HEK293T (cell line): Measurements from ENCODE around the gene ATP4B.
"Not testable (repeated sequence)": the region's sequence is repeated elsewhere in the genome, so short reads cannot be mapped to it uniquely, and the experiment has no call there.

Experiments used
- CTCF ChIA-PET: fragments of 350-600 bp; formaldehyde crosslinking; extraction: SDS; loops from one replicate; lab custom pipeline; 2021; ENCODE audit warnings: antibody characterized with exemption, inconsistent platforms; lab: Yijun Ruan, JAX
- POLR2A ChIA-PET: fragments of 350-600 bp; formaldehyde crosslinking; extraction: SDS; loops from one replicate; lab custom pipeline; 2020; ENCODE audit warnings: antibody characterized with exemption, inconsistent platforms; lab: Yijun Ruan, JAX
- DNase-seq: peaks from one replicate; pipeline ENCODE4 v3.0.0; 2012; ENCODE audit warnings: mixed read lengths; ENCODE audit errors: extremely low spot score
- ARNT ChIP-seq: fragments of 450-650 bp; IDR thresholded peaks from 2 replicates; pipeline ENCODE4 v1.6.1; 2017; ENCODE audit warnings: mild to moderate bottlenecking
- BHLHE40 ChIP-seq: fragments of 450-650 bp; IDR thresholded peaks from 2 replicates; pipeline ENCODE4 v1.6.1; 2016; ENCODE audit warnings: mild to moderate bottlenecking, moderate library complexity, borderline replicate concordance
- CTBP1 ChIP-seq: fragments of 450-650 bp; IDR thresholded peaks from 2 replicates; pipeline ENCODE4 v1.6.1; 2016; ENCODE audit warnings: borderline replicate concordance
- ELF4 ChIP-seq: fragments of 450-650 bp; IDR thresholded peaks from 2 replicates; pipeline ENCODE4 v1.6.1; 2017; ENCODE audit warnings: antibody characterized with exemption
- FOXA1 ChIP-seq: fragments of 450-650 bp; IDR thresholded peaks from 2 replicates; pipeline ENCODE4 v1.6.1; 2016; ENCODE audit warnings: mild to moderate bottlenecking
- FOXK2 ChIP-seq: fragments of 450-650 bp; IDR thresholded peaks from 2 replicates; pipeline ENCODE4 v1.6.1; 2016; ENCODE audit warnings: mild to moderate bottlenecking
- FOXM1 ChIP-seq: fragments of 450-650 bp; IDR thresholded peaks from 2 replicates; pipeline ENCODE4 v1.6.1; 2017; ENCODE audit warnings: mild to moderate bottlenecking, borderline replicate concordance
- HDGF ChIP-seq: fragments of 450-650 bp; IDR thresholded peaks from 2 replicates; pipeline ENCODE4 v1.6.1; 2017; ENCODE audit warnings: antibody characterized with exemption, borderline replicate concordance
- L3MBTL2 ChIP-seq: fragments of 450-650 bp; conservative IDR thresholded peaks from 2 replicates; pipeline ENCODE4 v1.6.1; 2016; ENCODE audit warnings: mild to moderate bottlenecking
- LEF1 ChIP-seq: fragments of 450-650 bp; IDR thresholded peaks from 2 replicates; pipeline ENCODE4 v1.6.1; 2017; ENCODE audit warnings: mild to moderate bottlenecking, borderline replicate concordance
- NFRKB ChIP-seq: fragments of 450-650 bp; IDR thresholded peaks from 2 replicates; pipeline ENCODE4 v1.6.1; 2016; ENCODE audit warnings: mild to moderate bottlenecking, moderate library complexity
- SP1 ChIP-seq: fragments of 450-650 bp; IDR thresholded peaks from 2 replicates; pipeline ENCODE4 v1.6.1; 2017
- SUZ12 ChIP-seq: fragments of 450-650 bp; IDR thresholded peaks from 2 replicates; pipeline ENCODE4 v1.6.1; 2016; ENCODE audit warnings: mild to moderate bottlenecking
- TARDBP ChIP-seq: fragments of 450-650 bp; IDR thresholded peaks from 2 replicates; pipeline ENCODE4 v1.6.1; 2016
- ZNF384 ChIP-seq: fragments of 450-650 bp; IDR thresholded peaks from 2 replicates; pipeline ENCODE4 v1.6.1; 2016
- TF ChIP-seq, protein P1 (sequence below): fragments of 450-650 bp; IDR thresholded peaks from 2 replicates; pipeline ENCODE4 v1.6.1; 2016

ATP4B gene

DNA sequence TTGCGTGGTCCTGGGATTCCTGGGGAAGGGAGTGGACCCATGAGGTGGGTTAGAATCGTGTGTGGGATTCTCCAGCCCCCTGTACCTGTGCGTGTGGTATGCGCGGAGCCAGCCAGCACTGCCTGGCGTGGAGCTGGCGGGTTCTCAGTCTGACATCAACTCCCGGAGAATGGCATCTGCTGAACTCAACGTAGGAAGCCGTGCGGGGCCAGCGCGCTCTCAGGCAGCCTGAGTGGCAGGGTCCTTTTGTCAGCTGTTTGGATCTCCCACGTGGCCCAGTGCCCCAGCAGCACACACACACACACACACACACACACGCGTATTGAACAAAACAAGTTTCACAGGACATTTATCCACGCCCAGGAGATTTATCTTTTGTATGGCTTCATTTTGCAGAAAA is 28.1 kb downstream of the ATP4B start:
- DNase-seq, result no peak
- ChIA-PET POLR2A (no interaction called here), CTCF (no interaction called here)
- TF ChIP-seq LEF1, result no peak
- TF ChIP-seq, protein P1, sequence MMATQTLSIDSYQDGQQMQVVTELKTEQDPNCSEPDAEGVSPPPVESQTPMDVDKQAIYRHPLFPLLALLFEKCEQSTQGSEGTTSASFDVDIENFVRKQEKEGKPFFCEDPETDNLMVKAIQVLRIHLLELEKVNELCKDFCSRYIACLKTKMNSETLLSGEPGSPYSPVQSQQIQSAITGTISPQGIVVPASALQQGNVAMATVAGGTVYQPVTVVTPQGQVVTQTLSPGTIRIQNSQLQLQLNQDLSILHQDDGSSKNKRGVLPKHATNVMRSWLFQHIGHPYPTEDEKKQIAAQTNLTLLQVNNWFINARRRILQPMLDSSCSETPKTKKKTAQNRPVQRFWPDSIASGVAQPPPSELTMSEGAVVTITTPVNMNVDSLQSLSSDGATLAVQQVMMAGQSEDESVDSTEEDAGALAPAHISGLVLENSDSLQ, result no peak
- TF ChIP-seq FOXA1, result no peak
- TF ChIP-seq FOXK2, result no peak
- TF ChIP-seq BHLHE40, result no peak
- no peak for TF ChIP-seq FOXM1
- no peak for TF ChIP-seq SUZ12
- no peak for TF ChIP-seq ARNT
- TF ChIP-seq ELF4, result no peak
- no peak for TF ChIP-seq L3MBTL2
- no peak for TF ChIP-seq HDGF
- no peak for TF ChIP-seq ZNF384
- no peak for TF ChIP-seq NFRKB
- no peak for TF ChIP-seq SP1
- no peak for TF ChIP-seq TARDBP
- TF ChIP-seq CTBP1, result no peak

DNA sequence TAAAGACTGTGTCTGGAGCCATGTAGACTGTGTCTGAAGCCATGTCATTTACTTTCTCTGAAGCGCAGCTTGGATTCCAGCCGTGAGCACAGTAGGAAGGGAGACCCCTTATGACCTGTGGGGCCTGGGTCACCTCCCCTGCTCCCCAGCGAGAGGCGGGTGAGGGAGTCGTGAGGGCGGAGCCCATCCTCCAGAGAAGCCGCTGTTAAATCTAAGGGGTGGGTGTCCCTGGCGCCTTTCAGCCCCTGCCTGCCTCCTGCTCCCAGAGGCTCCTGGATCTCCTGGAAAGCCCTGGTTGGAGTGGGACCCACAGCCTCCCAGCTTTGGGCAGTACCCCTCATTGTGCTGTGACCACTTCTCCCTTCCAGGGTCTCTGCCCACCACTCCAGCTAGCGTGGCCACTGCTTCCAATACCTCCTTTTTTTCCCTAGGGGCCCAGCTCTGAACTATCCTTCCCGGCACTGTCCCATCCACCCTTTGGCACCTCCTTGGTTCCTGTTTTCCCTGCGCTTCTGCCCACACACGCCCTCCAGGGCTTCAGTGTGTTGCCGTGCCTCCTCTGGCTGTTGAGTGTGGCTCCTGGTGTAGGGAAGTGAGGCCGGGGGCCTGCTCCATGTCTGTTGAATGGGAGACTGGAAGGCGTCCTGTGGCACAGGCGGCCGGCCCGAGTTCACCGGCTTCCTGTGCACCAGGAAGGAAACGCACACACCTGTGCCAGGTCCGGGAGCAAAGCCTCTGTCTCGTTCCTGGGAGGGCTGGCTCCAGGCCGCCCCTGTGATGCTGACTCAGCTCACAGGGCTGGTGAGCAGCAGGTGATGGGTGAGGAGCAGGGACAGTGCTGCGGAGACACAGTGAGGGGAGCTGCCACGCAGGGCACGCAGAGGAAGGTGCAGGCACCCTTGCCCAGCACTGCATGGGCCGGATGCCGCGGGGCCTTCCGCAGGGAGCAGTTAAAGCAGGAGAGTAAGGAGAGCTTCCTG is 29.4 kb downstream of the ATP4B start:
- TF ChIP-seq ZNF384 (no peak), L3MBTL2 (no peak), ELF4 (no peak), BHLHE40 (no peak), FOXM1 (no peak)
- CTCF ChIA-PET, result no interaction called here
- POLR2A ChIA-PET, result no interaction called here
- DNase-seq, result no peak

DNA sequence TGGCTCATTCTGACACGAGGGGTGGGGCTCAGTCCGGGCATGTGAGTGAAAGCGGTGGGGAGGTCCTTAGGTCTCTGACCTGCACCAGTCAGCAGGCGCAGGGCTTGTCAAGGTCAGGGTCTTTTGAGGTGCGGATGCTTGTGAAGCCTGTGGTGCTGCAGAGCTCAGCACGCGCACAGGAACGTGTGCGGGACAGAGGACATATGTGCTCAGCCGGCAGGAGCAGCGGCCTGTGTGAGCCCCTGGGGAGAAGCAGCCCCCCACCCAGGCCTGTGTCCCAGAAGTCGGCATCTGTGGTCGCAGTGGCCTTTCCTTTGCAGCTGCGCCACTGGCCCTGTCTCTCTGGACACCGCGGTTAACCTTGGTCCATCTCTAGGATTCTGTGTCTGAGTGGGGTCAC is 30.9 kb downstream of the ATP4B start:
- POLR2A ChIA-PET, result no interaction called here
- no peak for DNase-seq
- CTCF ChIA-PET, result no interaction called here
- TF ChIP-seq LEF1, result no peak
- no peak for TF ChIP-seq BHLHE40
- no peak for TF ChIP-seq CTBP1
- no peak for TF ChIP-seq NFRKB
- TF ChIP-seq FOXM1, result no peak
- no peak for TF ChIP-seq SUZ12
- TF ChIP-seq ELF4, result no peak
- no peak for TF ChIP-seq FOXA1
- TF ChIP-seq SP1, result no peak
- no peak for TF ChIP-seq HDGF
- no peak for TF ChIP-seq ZNF384
- TF ChIP-seq, protein P1, result no peak
- no peak for TF ChIP-seq ARNT
- TF ChIP-seq TARDBP, result no peak
- TF ChIP-seq FOXK2, result no peak
- TF ChIP-seq L3MBTL2, result no peak

DNA sequence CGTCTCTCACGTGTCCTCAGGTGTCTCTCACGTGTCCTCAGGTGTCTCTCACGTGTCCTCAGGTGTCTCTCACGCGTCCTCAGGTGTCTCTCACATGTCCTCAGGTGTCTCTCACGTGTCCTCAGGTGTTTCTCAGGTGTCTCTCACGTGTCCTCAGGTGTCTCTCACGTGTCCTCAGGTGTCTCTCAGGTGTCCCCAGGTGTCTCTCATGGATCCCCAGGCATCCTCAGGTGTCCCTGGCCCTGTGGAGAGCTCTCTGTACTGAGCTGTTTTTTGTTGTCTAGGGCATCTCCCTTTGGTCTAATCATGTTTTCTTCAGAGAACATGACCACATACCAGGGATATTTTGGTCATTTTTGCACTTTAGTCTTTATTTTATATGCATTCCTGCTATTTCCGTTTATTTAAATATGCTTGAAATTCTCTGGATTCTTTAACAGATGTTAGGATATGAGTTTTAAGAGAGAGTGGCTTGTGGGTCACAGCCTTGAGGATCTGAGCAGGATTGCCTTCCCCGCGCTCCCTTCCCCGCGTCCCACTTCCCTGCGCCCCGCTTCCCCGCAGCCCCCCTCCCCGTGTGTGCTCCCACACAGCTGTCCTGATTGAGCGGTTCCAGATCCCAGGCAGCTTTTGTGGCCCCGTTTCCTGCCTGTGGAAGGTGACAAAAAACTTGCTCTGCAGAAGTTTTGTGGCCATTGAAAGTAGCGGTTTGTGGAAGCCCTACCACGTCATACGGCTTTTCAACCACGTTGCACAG is 31.9 kb downstream of the ATP4B start:
- ChIA-PET CTCF (no interaction called here), POLR2A (no interaction called here)
- DNase-seq, result no peak
- TF ChIP-seq CTBP1, result no peak
- no peak for TF ChIP-seq ZNF384
- no peak for TF ChIP-seq L3MBTL2
- no peak for TF ChIP-seq ELF4
- no peak for TF ChIP-seq ARNT
- TF ChIP-seq FOXM1, result no peak
- no peak for TF ChIP-seq HDGF
- TF ChIP-seq, protein P1, result no peak
- no peak for TF ChIP-seq FOXK2
- TF ChIP-seq TARDBP, result no peak
- TF ChIP-seq BHLHE40, result no peak

DNA sequence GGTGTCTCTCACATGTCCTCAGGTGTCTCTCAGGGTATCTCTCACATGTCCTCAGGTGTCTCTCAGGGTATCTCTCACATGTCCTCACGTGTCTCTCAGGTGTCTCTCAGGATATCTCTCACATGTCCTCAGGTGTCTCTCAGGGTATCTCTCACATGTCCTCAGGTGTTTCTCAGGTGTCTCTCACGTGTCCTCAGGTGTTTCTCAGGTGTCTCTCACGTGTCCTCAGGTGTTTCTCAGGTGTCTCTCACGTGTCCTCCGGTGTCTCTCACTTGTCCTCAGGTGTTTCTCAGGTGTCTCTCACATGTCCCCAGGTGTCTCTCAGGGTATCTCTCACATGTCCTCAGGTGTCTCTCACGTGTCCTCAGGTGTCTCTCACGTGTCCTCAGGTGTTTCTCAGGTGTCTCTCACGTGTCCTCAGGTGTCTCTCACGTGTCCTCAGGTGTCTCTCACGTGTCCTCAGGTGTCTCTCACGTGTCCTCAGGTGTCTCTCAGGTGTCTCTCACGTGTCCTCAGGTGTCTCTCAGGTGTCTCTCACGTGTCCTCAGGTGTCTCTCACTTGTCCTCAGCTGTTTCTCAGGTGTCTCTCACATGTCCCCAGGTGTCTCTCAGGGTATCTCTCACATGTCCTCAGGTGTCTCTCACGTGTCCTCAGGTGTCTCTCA is 33.2 kb downstream of the ATP4B start:
- CTCF ChIA-PET, POLR2A ChIA-PET, DNase-seq: not testable (repeated sequence)

DNA sequence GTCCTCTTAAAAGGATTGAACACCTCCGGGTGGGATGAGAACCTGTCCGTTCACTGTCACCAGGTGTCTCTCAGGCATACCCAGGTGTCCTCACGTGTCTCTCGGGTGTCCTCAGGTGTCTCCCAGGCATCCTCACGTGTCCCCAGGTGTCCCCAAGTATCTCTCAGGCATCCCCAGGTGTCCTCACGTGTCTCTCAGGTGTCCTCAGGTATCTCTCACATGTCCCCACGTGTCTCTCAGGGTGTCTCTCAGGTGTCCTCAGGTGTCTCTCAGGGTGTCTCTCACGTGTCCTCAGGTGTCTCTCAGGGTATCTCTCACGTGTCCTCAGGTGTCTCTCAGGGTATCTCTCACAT is 33.8 kb downstream of the ATP4B start:
- no peak for DNase-seq
- ChIA-PET CTCF (no interaction called here), POLR2A (interaction anchor here (1.0 kb wide), 1 partner anchor 13 kb away, joined by 3 read pairs; no protein-coding TSS in a partner anchor)
- TF ChIP-seq CTBP1 (no peak), BHLHE40 (no peak), FOXA1 (no peak), TARDBP (no peak), FOXM1 (no peak), LEF1 (no peak)
